EL (cell line): ENCODE data around the gene KRT2.

Experiments used
- DNase-seq: peaks from one replicate; pipeline ENCODE4 v3.0.0-alpha.2; 2016

The KRT2 gene

GRCh38 chr12:52636189-52636588 lies 15.8 kb downstream of the KRT2 start:
- DNase-seq: no peak

- DNase-seq: no peak
Measured at GRCh38 chr12:52634266-52635056, 17.6 kb downstream of the KRT2 start.

GRCh38 chr12:52633383-52633782 lies 18.6 kb downstream of the KRT2 start:
- no peak for DNase-seq

- no peak for DNase-seq
Measured at GRCh38 chr12:52632656-52633055, 19.4 kb downstream of the KRT2 start.

GRCh38 chr12:52631676-52632459 lies 20.1 kb downstream of the KRT2 start:
- no peak for DNase-seq

- no peak for DNase-seq
Measured at GRCh38 chr12:52631264-52631663, 20.7 kb downstream of the KRT2 start.

GRCh38 chr12:52630599-52631200 lies 21.3 kb downstream of the KRT2 start:
- DNase-seq: no peak

- DNase-seq: no peak
Measured at GRCh38 chr12:52630008-52630500, 22.0 kb downstream of the KRT2 start.

GRCh38 chr12:52629281-52630007 lies 22.6 kb downstream of the KRT2 start:
- no peak for DNase-seq

- DNase-seq: no peak
Measured at GRCh38 chr12:52628841-52629240, 23.2 kb downstream of the KRT2 start.

- DNase-seq: no peak
Measured at GRCh38 chr12:52628111-52628507, 23.9 kb downstream of the KRT2 start.

- DNase-seq: no peak
Measured at GRCh38 chr12:52627395-52628110, 24.5 kb downstream of the KRT2 start.

GRCh38 chr12:52622349-52622748 lies 29.7 kb downstream of the KRT2 start:
- DNase-seq: no peak

- DNase-seq: no peak
Measured at GRCh38 chr12:52618866-52619265, 33.1 kb downstream of the KRT2 start.

- no peak for DNase-seq
Measured at GRCh38 chr12:52618216-52618615, 33.8 kb downstream of the KRT2 start, which contains the start of gene KRT73. Gene KRT73 (minus strand): TSS chr12:52618559. CDS start chr12:52618524, 35 bp downstream.

GRCh38 chr12:52617403-52617785 lies 34.6 kb downstream of the KRT2 start:
- DNase-seq: no peak

GRCh38 chr12:52616680-52617402 lies 35.2 kb downstream of the KRT2 start:
- no peak for DNase-seq

GRCh38 chr12:52615912-52616311 lies 36.1 kb downstream of the KRT2 start:
- DNase-seq: no peak

GRCh38 chr12:52615208-52615868 lies 36.7 kb downstream of the KRT2 start:
- DNase-seq: peak; percentile 8

GRCh38 chr12:52614381-52615207 lies 37.4 kb downstream of the KRT2 start:
- no peak for DNase-seq
